Kidney capillary endothelial cell (primary cell): Measurements from ENCODE around the gene HOXD9.

Source experiments
- DNase-seq: peaks from one replicate; pipeline ENCODE4 v3.0.0-alpha.2; 2018; ENCODE audit warnings: low spot score

The HOXD9 gene

DNA sequence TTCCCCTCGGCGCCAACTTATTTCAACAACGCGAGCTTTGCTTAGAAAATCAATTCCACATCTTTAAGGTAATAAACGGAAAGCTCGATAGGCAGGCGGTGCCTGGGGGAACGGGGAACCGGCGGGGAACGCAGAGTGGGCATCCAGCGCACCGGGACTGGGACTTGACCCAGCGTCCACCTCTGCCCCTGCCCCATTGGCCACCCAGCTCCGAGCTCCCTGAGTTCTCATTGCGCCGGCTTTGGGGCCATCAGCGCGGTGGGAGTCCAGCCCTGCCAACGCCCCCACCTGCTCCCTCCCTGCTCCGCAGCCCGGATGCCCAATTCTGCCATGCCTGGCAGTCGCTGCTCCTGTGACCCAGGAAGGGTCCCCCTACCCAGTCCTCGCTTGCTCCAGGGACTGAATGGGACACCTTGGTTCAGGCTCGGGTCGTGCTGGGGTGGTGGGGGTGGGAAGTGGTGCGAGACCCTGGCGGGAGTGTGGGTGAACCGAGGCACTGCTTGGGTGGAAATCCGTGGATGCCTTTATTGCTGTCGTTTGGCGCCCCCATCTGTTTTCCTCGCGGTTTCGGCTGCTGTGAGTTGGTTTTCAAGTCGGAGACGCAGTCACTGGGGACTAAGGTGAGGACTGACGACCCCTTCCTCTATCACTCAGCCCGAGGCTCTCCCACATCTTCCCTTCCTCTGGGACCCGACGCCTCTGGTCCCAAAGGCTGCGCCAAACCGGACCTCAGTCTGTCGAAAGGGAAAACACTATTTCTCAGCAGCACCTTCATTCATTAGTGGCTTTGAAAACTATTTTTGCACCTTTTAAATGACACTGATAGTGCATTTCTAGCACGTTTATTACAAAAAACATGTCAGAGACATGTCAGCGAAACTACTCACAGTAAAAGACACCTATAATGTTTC is 36.4 kb upstream of the HOXD9 start:
- DNase-seq: no peak

DNA sequence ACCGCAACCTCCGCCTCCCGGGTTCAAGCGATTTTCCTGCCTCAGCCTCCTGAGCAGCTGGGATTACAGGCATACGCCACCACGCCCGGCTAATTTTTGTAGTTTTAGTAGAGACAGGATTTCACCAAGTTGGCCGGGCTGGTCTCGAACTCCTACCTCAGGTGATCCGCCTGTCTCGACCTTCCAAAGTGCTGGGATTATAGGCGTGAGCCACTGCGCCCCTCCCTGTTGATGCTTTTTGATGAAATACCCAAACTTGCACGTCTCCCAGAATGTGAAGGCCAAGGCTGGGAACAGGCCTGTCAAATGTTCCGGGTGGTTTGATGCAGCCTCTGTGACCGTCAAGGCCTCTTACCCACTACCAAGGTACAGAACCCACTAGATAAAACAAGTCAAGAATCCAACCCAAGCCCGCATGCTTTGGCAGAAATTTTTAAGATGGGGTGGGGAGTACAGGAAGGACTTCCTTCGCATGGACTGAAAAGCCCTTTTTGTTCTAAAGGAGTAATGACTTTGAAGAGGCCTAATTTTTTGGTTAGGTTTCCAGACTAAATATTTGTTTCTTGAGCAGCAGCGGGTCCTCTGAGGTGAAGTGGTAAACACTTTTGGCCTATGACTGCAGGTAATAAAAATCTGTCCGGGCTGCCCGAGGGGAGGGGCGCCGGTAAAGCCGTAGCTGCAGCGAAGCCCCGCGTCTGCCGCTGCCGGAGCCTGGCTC is 35.0 kb upstream of the HOXD9 start:
- DNase-seq: no peak

DNA sequence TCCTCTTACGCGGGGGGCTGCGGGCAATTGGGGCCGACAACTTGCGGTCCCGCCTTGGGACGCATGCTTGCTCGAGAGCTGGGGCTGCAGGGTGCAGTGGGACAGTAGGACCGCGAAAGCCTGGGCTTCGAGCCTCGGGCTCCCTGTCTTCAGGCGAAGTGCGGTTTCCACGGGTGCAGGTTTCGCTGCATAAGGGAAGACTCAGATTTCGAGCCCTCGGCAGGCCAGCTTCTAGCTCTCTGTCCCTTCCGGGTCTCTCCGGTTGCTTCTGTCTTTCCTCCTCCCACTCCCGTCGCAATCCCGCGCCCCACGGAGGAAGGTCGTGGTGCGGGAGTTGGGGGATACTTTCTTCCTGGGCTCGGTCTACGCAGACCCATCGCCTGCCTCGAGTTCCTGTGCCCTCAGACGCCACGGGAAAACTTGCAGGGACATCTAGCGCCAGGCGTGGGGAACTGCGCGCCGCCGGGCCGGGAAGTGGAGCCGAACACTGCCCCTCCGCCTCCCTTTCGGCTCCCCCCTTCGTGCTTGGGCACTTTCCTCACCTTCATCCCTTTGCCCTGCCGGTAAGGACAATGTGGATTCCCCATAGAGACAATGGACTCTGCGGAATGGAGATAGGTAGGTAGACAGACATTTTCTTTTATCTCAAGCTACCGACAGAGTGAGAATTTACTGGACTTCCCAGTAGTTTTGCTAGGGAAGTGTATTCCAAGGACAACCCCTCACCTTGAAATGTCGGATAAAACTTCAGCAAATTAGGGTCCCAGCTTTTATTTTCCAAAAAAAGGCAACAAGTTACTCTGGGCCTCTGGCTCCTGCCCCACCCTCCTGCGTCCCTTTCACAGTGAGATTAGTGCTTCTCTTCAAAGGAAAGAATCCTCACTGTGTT is 34.2 kb upstream of the HOXD9 start:
- no peak for DNase-seq

DNA sequence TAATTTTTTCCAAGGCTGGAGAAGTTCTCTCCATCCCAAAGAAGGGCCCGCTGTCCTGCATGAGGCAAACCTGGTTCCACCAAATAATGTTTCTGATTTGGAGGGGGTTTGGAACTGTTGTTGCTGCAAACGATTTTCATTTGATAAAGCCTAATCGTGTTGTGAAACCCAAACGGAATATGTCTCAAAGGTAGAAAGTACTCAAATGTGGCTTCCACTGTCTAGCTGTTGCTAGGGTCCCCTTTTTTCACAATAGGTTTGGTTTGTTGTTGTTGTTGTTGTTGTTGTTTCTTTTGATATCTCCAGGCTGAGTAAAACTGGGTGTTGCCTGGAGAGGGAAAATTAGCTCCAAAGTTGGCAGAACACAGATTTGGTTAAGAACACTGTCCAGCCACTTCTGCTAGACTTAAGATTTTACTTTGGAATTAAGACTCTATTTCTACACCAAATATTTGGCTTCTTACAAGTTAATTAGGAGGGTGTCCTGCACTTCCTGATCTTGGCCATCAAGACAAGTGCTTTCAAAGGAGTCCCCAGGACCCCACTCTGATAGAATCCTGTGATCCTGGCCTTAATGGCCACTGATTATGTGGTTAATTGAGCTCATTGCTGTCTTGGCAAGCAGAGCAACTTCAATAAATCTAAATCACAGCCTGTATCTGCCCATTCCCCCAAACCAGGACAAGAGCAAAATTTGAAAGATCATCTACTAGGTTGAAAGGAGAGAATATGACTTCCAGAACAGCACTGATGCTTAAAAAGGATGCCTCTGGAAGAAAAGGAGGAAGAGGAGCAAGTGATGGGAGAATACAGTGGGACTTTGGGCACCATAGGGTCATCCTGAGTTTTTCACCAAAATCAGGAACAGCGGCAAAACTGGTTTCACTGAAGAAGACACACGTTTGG is 33.3 kb upstream of the HOXD9 start:
- no peak for DNase-seq

DNA sequence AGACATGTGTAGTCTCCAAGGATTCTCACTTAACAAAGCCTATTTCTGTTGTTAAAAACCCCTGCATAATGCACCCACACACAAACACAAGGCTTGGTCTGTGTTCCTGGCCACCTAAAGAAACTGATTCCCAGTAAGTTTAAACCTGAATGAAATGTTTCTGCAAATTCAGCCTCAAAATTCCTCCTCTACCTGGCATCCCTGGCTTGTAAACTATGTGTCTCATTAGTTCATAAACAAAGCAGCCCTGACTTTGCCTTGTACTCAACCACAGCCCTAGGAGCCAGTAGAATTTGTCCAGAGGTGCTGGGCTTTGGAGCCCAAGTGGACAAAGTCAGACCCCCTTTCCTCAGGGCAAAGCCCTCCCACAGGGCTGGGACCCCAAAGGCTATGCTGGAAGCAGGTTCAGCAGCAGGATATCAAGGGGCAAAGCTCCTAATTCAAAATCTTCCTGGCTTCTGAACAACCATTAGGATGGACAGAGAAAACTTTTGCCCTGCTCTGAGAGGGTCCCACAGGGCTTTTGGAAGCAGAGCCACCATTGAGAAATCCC is 32.6 kb upstream of the HOXD9 start:
- DNase-seq: no peak

DNA sequence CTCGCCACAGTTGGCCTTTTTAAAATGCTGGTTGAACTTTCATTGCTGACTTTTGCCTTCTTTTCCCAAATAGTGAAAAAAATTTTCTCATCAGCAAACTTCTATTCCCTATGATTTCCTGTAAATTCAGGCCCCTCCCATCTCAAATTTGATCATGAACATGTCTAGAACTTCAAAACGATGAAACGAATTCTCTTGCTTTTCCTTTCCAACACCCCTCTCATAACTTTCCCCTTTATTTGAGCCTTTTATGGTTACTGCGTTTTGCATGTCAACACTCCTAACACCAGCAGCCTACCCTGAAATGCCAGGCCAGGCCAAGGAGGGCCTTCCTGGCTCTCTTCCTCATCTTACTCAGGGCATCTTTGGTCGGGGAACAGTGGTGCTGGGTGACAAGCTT is 31.7 kb upstream of the HOXD9 start:
- no peak for DNase-seq

DNA sequence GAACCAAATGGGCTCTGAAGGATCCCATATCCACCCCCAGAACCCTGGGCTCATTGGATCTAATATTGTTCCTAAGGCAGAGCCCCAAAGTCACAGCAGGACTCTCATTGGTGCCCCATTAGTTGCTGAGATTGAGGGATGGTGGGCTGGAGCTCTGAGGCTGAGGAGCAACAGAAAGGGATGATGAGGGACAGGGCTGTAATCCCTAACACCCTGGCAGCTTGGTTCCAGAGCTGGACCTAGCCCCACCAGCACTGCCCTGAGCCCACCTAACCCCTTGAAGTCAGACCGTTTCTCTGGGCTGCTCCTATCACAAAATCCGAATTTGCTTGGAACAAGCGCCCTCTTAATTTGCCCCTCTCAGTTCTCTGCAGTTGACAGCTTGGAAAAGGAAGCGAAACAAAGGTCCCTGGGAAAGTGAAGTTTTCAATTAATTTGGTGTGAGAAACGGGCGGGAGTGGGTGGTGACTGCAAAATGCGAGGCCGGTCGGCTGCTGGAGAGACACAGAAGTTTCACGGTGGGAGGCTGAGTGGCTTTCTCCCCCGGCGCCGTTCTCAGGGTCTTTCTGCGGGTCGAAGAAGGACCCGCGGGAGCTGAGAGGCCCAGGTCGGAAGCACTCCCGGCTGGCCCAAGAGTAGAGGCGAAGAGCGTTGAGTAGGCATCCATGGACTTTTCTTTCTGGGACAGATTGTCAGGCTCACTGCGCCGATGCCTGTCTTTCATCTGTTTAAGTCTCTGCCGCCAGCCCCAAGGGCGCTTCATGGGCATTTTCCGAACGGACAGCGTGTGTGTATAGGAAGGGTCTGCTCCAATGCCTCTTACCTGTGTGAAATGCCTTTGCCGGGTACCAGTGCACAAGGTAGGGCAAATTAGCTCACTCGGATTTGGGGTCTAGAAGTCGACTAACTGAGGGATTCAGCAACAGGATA is 30.9 kb upstream of the HOXD9 start:
- no peak for DNase-seq

DNA sequence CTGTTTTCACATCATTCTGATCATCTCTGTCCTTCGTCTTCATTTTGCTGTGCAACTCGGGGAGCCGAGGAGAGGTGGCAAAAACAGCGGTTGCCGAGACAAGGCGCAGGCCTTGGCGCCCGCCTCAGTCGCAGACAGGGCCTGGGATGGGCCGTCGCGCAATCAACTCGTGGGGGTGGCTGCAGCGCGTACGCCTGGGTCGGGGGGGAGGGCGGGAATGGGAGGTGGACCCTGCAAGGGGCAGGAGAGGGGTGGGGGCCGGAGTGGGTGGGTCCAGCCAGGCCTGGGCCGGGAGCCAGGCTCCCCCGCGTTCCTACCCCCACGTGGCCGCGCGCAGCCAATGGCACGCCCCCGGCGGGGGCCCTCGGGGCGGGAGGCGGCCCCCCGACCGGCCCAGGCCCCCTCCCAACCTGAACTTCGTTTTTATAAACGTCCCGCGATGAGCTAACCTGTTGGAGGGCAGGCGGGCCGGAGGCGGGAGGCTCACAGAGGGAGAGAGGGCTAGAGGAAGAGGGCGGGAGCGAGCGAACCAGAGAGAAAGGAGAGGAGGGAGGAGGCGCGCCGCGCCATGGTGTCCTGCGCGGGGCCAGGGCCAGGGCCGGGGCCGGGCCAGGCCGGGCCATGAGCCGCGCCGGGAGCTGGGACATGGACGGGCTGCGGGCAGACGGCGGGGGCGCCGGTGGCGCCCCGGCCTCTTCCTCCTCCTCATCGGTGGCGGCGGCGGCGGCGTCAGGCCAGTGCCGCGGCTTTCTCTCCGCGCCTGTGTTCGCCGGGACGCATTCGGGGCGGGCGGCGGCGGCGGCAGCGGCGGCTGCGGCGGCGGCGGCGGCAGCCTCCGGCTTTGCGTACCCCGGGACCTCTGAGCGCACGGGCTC is 30.0 kb upstream of the HOXD9 start, which contains the start of gene HOXD13:
Gene HOXD13, plus strand, starts transcription at position 452 of the 875 bp plus-strand sequence. Its CDS starts 170 bp downstream, at position 622.
- no peak for DNase-seq

DNA sequence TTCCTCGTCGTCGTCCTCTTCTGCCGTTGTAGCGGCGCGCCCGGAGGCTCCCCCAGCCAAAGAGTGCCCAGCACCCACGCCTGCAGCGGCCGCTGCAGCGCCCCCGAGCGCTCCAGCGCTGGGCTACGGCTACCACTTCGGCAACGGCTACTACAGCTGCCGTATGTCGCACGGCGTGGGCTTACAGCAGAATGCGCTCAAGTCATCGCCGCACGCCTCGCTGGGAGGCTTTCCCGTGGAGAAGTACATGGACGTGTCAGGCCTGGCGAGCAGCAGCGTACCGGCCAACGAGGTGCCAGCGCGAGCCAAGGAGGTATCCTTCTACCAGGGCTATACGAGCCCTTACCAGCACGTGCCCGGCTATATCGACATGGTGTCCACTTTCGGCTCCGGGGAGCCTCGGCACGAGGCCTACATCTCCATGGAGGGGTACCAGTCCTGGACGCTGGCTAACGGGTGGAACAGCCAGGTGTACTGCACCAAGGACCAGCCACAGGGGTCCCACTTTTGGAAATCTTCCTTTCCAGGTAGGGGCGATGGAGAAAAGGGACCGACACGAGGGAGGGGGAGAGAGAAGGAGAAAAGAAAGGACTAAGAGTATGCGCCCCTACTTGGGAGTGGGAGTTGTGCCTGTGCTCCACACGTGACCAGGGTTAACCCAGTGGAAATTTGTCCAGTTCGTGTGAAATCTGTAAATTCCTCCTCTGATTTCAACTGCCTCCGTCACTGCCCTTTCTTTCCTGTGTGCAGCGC is 29.2 kb upstream of the HOXD9 start:
- no peak for DNase-seq

DNA sequence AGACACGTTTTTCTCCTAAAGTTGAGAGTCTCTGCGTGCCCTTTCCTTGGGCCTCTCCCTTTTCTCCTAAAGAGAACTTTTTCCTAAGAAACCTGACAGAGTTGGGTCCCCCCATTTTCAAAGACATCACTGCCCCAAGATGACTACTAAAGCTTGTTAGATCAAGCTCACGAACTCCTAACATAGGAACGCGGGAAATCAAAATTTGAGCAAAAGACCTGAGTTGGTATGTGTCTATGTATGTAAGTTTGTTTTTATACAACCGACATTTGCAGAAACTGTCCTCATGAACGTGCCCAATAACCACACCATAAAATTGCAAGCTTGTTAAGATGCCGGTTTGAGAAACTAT is 28.6 kb upstream of the HOXD9 start:
- no peak for DNase-seq

DNA sequence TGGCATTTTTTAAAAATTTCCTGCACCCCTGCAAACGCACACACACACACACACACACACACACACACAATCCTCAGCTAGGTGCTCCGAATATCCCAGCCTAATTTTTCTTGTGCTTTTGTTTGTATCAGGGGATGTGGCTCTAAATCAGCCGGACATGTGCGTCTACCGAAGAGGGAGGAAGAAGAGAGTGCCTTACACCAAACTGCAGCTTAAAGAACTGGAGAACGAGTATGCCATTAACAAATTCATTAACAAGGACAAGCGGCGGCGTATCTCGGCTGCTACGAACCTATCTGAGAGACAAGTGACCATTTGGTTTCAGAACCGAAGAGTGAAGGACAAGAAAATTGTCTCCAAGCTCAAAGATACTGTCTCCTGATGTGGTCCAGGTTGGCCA is 28.2 kb upstream of the HOXD9 start:
- no peak for DNase-seq

DNA sequence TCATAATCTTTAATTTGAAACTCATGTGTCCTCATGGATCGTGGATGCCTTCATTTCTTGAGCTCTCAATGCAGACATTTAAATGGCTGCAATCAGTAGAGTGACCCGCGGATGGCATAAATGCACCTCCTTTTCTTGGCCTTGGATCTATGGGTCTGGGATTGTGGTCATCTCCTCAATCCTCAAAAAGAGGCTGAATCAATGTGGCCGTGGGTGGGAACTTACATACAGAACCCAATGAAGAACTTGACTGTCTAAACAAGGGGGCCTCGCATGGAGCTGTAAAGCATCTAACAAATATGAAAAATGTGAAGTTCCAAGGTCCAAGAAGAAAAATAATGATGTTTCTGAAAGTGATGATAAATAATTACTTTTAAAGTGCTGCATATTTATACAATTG is 27.1 kb upstream of the HOXD9 start:
- DNase-seq: no peak

DNA sequence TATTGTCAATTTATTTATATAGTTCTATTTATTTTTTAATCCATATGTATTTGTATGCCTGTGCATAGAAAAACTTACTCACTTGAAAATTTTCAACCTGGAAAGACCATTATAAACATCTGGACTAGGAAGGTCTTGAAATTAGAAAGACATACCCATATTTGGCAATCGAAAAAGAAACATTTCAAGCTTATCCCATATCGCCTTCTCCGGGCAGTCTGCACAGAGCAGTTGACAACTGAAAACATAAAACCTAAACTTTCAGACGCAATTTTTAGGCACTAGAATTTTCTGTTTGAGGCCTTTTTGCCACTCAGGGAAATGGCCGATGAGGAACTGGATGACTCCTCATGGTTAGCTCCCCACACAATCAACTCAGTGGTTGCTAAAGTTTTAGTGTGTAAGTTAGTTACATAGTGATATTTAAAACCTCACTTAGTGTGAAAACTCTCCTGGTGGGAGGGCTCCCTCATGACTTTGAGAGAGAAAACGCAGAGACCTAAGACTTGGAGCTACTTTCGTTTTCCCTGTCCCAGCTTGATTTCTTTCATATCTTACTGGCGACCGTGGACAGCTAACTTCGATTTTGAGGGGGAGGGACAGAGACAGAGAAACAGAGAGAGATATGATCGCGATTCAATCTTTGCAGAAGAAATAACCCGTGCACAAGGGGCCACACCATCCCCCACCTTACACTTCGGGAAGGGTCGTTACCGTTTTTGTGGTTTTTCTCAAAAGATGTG is 26.1 kb upstream of the HOXD9 start:
- DNase-seq: no peak

DNA sequence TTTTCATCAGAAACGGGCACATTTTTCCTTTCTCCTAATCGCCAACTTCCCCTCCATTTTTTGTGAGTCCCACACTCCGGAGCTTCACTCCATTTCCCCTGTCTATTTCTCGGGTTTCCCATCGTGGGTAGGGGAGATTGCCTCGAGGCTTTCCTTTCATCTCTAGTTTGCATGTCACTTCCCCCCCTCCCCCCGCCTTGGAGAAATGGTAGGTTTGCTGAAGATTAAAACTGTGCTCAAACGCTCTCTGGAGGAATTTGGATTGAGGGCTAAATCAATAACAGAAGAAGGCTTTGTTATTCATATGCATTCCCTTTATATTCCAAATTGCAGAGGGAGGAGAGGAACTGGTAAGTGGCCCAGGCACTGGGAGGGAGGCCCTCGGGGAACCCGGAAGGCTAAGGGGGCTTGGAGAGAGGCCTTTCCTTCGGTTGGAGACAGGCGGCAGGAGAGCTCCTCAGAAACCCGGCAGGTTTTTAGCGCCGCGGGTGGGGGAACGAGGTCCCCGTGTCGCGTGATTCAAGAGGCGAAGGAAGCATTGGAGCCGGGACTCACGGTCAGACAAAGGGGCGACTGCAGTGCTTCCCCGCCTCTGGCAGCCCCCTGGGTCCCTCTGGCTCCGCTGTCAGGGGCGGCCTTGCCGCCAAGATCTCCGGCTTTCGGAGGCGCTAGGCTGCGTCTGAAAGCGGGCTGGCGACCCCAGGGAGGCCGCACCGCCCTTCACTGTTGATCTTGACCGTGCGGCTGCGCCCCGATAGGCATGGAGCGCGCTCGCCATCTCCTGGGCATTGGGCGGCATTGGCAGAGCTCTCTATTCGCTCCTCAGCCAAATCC is 25.3 kb upstream of the HOXD9 start:
- DNase-seq: peak; percentile 46

DNA sequence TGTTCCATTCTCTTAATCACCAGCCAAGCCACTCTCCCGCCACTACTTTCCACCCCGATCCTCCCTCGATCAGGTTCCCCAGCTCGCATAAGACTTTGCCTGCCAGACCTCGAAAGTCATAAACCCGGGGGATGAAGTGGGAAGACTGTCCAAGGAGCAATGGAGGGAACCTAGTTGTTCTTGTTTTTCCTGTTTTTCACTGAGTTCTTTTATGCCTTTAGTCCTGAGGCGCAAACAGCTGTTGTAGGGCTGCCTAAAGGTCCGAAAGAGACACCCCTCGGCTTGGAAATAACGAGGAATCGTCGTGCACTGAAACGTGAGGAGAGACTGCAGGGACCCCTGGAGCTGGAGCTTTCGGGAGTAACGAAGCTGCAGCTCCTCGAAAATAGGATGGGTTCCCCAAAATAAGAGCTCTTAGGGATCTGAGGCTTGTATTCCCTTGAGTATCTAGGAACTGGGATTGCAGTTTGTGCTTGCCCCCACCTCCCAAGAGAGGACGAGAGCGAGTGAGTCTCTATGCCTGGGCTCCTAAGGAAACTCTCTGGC is 24.6 kb upstream of the HOXD9 start:
- DNase-seq: no peak
